NCI-H345 treated with DMSO at 0.1 percent for 48 hours (cell line): ENCODE results near the gene STK32C.
"Not testable (repeated sequence)": the region's sequence is repeated elsewhere in the genome, so short reads cannot be mapped to it uniquely, and the experiment has no call there.

ENCODE experiments used
- DNase-seq: peaks from one replicate; lab custom pipeline; 2025; ENCODE audit not compliant: unreplicated experiment; lab: John Stamatoyannopoulos, UW

Gene STK32C

GRCh38 chr10:132220996-132221395 is 86.8 kb downstream of the STK32C start:
- DNase-seq, result not testable (repeated sequence)

GRCh38 chr10:132220061-132220460 is 87.7 kb downstream of the STK32C start:
- no peak for DNase-seq

GRCh38 chr10:132219486-132219885 is 88.3 kb downstream of the STK32C start:
- no peak for DNase-seq

GRCh38 chr10:132216441-132216840 is 91.3 kb downstream of the STK32C start:
- DNase-seq, result not testable (repeated sequence)

GRCh38 chr10:132213917-132214316 is 93.8 kb downstream of the STK32C start:
- DNase-seq, result no peak

- no peak for DNase-seq
Measured at GRCh38 chr10:132212816-132213215, 94.9 kb downstream of the STK32C start.

GRCh38 chr10:132211246-132211645 is 96.5 kb downstream of the STK32C start:
- no peak for DNase-seq

- DNase-seq, result no peak
Measured at GRCh38 chr10:132210766-132211165, 97.0 kb downstream of the STK32C start.

- no peak for DNase-seq
Measured at GRCh38 chr10:132209978-132210530, 97.7 kb downstream of the STK32C start.

GRCh38 chr10:132209130-132209529 is 98.6 kb downstream of the STK32C start:
- no peak for DNase-seq

- no peak for DNase-seq
Measured at GRCh38 chr10:132208462-132209050, 99.2 kb downstream of the STK32C start.

- no peak for DNase-seq
Measured at GRCh38 chr10:132207536-132208461, 100.0 kb downstream of the STK32C start.

- no peak for DNase-seq
Measured at GRCh38 chr10:132206806-132207535, 100.8 kb downstream of the STK32C start.

- no peak for DNase-seq
Measured at GRCh38 chr10:132206377-132206745, 101.4 kb downstream of the STK32C start.

- no peak for DNase-seq
Measured at GRCh38 chr10:132205650-132206376, 101.9 kb downstream of the STK32C start.

GRCh38 chr10:132204781-132205473 is 102.8 kb downstream of the STK32C start:
- no peak for DNase-seq

- no peak for DNase-seq
Measured at GRCh38 chr10:132204078-132204780, 103.5 kb downstream of the STK32C start.

GRCh38 chr10:132203256-132204077 is 104.3 kb downstream of the STK32C start:
- no peak for DNase-seq
